Urothelium cell line (cell line): ENCODE measurements around the gene MTX2.
"Not testable (repeated sequence)": the region's sequence is repeated elsewhere in the genome, so short reads cannot be mapped to it uniquely, and the experiment has no call there.

Source experiments
- DNase-seq: peaks from one replicate; pipeline ENCODE4 v3.0.0; 2011; ENCODE audit warnings: low spot score, mixed read lengths
- FAIRE-seq: peaks from 2 replicates; lab custom pipeline; 2011; peaks lifted over from hg19 to GRCh38; lab: Jason Lieb, UNC

The MTX2 gene

GRCh38 chr2:176284461-176285049, 15.3 kb downstream of the MTX2 start:
- no peak for FAIRE-seq
- DNase-seq = no peak

GRCh38 chr2:176285321-176285720, 16.1 kb downstream of the MTX2 start:
- DNase-seq = no peak
- FAIRE-seq = no peak

- no peak for FAIRE-seq
- no peak for DNase-seq
These were observed 22.1 kb downstream of the MTX2 start for GRCh38 chr2:176291335-176291734.

DNA sequence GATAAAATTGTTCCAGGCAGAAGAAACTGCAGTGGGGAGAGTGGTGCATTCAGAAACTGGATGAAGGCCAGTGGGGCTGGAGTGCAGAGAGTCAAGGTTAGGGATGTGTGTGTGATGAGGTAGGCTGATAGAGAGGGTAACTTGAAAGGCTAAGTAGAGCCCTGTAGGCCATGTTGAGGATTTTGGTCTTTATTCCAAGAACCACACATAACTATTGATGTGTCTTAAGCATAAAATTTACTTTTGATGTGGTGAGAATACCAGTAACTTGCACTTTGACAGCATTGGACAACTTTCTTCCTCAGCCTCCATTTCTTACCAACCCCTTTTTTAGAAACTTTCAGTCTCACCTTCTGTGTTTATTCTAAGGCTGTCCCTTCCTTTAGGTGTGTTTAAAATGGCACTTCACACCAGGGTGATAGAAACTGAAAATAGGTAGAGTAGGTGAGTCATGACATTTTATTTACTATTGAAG, 22.6 kb downstream of the MTX2 start:
- DNase-seq = no peak
- FAIRE-seq = no peak

GRCh38 chr2:176292608-176293007, 23.4 kb downstream of the MTX2 start:
- no peak for FAIRE-seq
- DNase-seq = no peak

GRCh38 chr2:176293334-176293733, 24.1 kb downstream of the MTX2 start:
- FAIRE-seq (no peak), DNase-seq (no peak)

DNA sequence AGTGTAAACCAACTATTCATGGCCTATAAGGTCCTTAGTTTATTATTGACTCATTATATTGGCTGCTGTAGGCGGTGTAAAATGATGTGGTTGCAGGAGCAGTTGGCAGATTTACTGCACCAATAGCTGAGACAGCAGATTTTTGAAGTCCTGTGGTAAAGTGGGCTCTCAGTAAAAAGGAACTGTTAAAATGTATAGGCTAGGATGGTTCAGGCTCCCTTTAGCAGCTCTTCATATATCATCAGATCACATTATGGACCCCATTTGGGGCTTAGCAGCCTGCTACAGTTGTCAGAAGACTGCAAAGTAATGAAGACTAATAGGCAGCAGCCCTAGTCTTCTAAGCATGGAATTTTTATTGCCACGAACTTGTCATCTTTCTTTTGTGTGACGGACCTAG, 27.8 kb downstream of the MTX2 start:
- no peak for FAIRE-seq
- no peak for DNase-seq

DNA sequence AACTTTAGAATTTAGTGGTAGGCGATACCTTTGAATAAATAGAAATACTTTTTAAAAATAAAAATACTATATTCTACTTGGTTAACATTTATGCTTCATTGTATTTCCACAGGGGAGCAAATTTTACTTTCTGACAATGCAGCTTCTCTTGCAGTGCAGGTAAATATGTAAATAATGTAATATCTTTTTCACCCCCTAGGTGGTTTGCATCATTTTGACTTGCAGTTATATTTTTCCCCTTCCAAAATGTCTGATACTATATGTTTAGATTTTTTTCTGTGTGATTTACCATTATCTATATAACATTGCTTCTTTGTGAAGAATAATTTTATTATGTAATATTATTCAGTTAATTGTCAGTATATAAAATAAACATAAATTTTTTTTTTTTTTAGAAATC, 28.5 kb downstream of the MTX2 start:
- no peak for FAIRE-seq
- DNase-seq = no peak

DNA sequence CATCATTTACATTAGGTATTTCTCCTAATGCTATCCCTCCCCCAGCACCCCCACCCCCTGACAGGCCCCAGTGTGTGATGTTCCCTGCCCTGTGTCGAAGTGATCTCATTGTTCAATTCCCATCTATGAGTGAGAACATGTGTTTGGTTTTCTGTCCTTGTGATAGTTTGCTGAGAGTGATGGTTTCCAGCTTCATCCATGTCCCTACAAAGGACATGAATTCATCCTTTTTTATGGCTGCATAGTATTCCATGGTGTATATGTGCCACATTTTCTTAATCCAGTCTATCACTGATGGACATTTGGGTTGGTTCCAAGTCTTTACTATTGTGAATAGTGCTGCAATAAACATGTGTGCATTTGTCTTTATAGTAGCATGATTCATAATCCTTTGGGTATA, 36.8 kb downstream of the MTX2 start:
- FAIRE-seq, DNase-seq: not testable (repeated sequence)

DNA sequence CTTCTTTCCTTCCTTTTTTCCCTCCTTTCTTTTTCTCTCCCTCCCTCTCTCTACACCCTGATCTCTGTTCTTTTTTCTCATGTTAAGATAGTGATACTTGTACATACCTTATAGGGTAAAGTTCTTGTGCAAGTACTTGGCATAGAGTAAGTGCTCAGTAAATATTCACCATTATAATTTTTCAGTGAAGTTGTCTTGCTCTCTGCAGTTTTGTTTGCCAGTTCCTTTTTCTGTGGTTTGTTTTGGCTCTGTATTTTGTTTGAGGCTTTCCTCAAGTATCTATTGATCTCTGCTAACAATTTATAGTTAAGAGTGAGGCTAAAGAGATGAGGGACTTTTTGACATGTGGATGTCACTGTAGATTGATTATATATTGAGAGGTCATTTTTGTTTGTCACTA, 48.0 kb downstream of the MTX2 start:
- FAIRE-seq (no peak), DNase-seq (no peak)

DNA sequence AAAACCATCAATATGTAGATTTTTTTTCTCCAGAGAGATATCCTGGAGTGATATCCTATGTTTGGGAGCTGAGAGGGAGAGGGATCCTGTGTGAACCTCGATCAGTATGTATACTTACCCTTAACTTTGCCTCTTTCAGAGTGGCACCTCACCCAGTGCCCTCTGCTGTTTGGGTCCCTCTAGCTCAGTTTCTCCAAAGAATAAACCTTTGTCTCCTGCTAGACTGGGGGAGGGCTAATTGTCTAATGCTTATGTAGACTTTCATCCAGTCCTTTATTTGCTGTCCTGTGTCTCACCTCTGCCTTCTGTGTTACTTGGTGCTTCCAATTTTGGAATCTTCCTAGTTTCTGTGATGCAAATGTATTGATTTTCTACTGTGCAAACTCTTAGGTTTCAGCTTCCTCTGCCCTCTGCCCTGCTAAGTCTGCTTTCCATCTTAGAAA, 48.4 kb downstream of the MTX2 start:
- FAIRE-seq = no peak
- DNase-seq = no peak

GRCh38 chr2:176321916-176322315, 52.7 kb downstream of the MTX2 start:
- DNase-seq = no peak
- FAIRE-seq = no peak

GRCh38 chr2:176324862-176325261, 55.6 kb downstream of the MTX2 start:
- DNase-seq (no peak), FAIRE-seq (no peak)

GRCh38 chr2:176325732-176326131, 56.5 kb downstream of the MTX2 start:
- no peak for FAIRE-seq

GRCh38 chr2:176328149-176328548, 58.9 kb downstream of the MTX2 start:
- no peak for DNase-seq
- FAIRE-seq = no peak

More at GRCh38 chr2:176325732-176326131, 56.5 kb downstream of the MTX2 start:
- DNase-seq = no peak

DNA sequence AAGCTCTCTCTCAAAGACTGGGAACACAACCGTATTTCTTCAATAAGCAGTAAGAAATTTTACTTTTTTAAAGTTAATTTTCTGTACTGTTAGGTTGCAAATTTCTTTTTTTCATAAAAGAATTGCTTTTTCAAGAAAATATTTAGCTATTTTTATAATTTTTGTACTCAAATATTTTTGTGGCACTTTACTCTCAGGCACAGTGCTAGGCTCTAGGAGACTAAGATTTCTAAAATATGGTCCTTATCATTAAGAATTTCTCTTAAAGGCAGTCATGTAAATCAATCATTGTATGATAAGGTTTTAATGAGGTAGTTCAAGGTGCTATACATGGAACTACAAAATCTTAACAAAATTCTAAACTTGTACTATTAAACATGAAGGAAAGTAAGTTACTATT, 61.4 kb downstream of the MTX2 start:
- no peak for DNase-seq
- FAIRE-seq = no peak

DNA sequence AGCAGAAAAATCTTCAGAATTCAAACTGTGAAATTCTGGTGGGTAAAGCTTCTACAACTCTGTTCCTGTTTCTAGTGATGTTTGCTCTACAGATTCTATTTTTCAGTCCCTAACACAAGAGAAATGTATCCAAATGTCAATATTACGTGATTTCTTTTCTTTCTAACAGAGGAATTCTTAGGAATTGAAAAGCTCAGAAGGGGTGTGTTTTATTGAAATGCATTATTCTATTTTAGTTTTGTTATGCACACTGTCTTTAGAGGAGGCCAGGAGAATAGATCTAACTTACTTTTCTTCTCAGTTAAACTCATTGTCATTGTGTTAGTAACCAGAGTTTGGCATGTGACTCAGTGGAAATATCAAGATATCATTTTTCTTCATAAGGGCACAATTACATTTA, 62.4 kb downstream of the MTX2 start:
- FAIRE-seq (no peak), DNase-seq (no peak)

DNA sequence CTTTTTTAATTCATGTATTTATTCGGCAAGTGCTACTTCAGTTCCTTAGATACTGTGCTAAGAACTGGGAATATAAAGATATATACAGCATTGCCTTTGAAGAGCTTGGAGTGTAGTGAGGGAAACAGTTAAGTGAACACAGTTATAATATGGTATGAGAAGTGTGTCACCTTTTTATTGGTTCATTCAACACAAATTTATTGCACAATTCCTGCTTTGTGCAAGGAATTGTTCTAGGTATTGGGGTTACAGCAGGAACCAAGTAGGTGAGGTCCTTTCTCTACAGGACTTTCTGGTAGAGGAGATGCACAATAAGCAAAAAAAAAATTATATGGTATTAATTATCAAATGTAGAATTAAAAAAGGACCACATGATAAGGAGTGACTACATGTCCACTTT, 65.5 kb downstream of the MTX2 start:
- FAIRE-seq = no peak
- no peak for DNase-seq

DNA sequence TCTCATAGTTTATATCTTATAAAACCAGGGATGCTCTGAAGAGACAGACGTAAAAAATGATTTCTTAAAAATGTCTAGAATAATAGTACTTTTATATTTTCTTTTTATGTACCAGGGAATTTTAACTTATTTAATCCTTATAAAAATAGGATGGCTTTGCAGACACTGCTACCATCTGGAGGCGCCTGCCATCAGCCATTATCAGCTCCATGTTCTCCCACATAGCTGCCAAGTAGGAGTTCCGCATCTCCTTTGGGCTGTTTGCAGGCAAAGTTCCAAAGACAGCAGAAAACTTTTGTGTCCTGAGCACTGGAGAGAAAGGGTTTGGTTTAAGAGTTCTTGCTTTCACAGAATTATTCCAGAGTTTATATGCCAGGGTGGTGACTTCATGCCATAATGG, 69.2 kb downstream of the MTX2 start:
- DNase-seq = no peak
- FAIRE-seq = no peak

GRCh38 chr2:176339208-176339607, 70.0 kb downstream of the MTX2 start:
- FAIRE-seq = no peak
- DNase-seq = no peak

GRCh38 chr2:176356251-176356650, 87.0 kb downstream of the MTX2 start:
- FAIRE-seq = no peak

DNA sequence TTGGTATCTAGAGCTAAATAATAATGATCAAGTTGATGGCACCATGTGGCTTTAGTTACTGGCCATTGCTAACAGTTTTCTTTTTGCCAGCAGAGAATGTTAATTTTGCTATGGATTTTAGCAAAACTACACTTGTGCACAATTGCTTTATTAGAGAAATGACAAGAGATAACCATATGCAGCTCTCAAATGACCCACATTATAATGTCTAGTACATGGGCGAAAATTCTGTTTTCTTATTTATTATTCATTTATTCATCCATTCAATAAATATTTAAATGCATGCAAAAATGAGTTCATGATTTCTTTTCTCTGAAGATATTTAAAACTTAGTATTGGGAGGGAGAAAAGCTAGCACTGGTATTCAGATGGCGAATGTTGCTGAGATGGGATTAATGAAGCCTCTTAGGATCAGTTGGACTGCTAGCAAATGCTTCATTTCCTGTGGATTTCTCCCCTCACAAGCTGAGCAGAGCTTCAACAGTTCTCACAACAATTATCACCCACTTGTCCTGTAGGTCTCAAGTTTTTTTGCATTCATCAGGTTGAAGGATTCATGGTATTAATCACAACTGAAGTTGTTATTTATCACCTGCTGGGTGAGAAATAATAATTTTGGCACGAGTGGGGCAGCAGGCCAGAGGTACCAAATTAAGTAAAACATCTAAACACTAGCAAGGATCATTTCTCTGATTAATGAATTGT, 95.2 kb downstream of the MTX2 start:
- DNase-seq (no peak), FAIRE-seq (no peak)

More at GRCh38 chr2:176356251-176356650, 87.0 kb downstream of the MTX2 start:
- DNase-seq = no peak

- DNase-seq (no peak), FAIRE-seq (no peak)
These were observed 99.1 kb downstream of the MTX2 start for GRCh38 chr2:176368349-176368748.
